ENCODE data around the gene CACNA1D.

The CACNA1D gene

DNA sequence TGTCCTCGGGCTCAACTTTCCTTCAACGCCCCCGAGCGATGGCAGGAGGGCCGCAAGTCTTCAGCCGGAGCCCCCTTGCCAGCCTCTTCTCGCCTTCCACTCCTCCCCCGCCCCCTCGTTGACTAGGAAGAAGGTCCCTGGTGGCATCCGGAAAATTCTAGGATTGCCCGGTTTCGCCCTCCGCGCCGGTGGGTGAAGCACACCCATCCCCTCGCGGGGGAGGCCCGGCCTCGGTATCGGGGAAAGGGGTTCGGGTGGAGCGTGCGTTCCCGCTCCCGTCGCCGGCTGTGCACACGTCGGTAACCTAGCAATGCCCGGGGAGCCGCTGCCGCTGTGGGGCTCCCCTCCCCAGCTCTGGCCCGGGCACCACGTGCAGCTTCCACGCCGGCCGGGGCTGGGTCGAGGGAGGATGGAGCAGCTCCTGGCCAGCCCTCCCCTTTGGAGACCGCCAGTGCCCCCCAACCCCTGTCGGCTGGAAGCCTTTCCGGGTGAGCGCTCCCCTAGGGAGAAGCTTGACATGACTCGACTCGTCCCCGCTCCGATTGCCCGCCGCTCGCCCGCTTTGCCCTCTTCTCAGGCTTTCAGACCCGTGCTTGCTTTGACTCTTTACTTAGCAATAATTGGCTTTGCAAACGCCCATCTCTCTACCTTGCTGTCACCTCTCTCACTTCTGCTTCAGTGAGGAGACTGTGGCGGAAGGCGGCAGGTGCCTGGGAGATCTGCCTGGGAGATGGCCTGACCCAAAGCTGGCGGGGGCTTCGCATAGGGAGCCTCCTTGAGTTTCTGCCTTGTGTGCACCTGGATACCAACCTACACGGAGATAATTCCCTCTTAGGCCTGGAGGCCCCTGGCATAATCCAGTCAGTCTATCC, 1.3 kb downstream of the CACNA1D start:
- no peak for DNase-seq

GRCh38 chr3:53496392-53496670, 1.9 kb downstream of the CACNA1D start:
- no peak for DNase-seq

DNA sequence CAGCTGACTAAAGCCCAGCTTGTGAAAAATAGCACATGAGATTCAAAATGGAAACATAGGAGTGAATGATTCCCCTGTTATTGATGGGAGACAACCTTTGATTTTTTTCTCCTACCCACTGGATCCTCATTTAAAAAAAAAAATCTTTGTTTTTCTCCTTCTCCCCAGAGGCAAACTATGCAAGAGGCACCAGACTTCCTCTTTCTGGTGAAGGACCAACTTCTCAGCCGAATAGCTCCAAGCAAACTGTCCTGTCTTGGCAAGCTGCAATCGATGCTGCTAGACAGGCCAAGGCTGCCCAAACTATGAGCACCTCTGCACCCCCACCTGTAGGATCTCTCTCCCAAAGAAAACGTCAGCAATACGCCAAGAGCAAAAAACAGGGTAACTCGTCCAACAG, 2.6 kb downstream of the CACNA1D start:
- DNase-seq: no peak

DNA sequence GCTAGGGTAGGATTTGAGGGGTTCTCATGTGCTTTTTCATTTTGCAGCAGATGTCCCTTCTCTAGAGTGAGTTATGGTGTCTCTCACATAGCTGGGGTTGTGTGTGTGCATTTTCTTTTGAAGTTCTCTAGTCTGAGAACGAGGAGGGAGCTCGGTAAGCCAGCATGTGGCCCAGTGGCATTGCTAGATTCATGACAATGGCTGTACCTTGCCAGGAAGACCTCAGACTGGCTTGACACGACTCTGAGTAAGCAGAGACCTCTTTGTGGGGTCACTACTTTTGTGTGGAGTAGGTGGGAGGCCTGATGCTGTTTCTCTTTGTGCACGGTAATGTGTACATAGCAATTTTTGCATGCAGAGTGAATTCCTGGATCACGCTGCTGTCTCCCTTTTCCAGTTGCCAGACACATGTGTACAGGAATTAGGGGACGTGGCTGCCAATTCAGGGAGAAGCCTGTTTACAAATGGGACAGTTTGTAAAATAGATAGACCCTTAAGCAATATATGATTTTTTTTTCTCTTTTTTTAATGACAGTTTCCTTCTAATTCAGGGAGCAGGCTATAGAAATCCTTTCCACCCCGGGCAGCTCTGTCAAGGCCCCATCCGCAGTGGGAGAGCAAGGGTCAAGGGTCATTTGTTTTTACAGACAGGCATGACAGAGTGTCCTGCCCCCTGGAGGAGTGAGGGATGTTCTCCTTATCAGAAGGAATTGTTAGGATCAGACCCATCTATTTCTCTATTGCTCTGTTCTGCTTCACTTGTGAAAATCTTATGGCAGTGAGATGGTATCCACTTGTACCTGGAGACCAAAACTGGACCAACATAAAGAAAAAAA, 4.6 kb downstream of the CACNA1D start:
- no peak for DNase-seq

DNA sequence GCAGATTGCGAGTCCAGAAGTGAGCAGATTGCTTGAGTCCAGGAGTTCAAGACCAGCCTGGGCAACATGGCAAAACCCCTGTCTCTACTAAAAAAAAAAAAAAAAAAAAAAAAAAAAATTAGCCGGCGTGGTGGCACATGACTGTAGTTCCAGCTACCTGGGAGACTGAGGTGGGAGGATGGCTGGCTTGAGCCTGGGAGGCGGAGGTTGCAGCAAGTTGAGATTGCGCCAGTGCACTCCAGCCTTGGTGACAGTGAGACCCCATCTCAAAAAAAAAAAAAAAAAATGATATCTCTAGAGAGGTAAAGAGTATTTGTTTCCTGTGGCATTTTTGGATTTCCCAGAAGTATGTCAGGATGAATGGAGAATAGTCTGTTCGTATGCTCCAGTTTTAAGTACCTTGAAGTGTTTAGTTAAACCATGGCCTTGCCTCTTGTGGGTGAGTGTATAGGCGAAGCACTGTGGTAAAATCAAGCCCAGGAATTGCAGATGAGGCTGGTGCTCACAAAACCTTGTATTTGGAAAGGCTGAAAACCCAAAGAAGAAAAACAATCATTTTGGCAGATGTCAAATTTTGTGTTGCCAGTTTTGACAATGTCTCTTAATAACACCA, 5.9 kb downstream of the CACNA1D start:
- no peak for DNase-seq

- no peak for DNase-seq
Observed at GRCh38 chr3:53501178-53501577, 6.8 kb downstream of the CACNA1D start.

- no peak for DNase-seq
Observed at GRCh38 chr3:53502737-53503136, 8.3 kb downstream of the CACNA1D start.

DNA sequence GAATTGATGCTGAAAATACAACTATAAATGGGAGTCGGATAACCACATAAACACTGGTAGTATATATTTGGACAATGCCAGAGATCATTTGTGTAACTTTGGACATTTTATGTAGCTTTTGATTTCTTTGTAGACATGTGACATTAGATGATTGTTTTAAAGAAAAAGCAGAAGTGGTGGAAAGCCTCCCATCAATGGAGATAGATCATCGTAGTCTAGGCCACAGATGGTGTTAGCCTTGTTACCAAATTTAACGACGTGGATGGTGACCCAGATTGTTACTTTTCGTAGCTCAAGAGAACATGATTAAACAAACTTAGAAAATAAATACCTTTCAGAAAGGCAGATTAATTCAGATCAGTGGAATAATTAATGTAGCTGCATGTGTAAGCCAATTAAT, 8.8 kb downstream of the CACNA1D start:
- DNase-seq: peak; percentile 9

- no peak for DNase-seq
Observed at GRCh38 chr3:53506110-53506762, 11.8 kb downstream of the CACNA1D start.

- no peak for DNase-seq
Observed at GRCh38 chr3:53506763-53507145, 12.3 kb downstream of the CACNA1D start.

DNA sequence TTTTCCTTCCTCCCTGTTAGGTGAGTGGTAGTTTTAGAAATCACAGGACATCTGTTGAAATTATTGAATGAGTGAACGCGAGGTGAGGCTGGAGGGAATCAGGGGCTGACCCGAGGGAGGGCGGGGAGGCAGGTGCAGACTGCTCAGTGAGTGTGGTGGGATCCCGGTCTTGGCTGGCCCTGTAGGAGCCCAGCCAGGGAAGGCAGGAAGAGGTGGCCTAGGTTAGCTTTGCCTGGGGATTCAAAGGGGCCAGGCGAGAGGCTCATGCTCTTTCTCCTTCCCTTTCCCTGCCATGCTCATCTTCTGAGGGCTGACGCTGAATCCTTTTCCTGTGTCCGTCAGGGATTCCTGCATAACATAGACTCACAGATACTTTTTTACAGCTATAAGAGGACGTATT, 15.1 kb downstream of the CACNA1D start:
- no peak for DNase-seq

DNA sequence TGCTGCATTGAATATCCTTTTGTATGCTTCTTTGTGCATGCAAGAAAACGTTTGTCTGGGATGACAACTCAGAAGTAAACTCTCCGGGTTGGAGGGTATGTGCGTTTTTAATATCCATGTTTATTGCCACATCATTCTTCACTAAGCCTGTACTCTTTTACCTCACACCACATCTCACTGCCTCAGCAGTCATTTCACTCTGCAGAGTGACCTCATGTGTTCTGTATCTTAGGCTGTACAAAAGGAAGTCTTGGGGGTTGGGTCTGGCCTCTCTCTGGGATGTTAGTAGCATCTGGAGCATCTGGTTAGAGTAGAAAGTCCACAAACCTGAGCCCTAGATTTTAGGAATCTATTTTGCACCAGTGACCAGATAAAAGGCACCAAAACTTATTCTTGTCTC, 16.1 kb downstream of the CACNA1D start:
- no peak for DNase-seq

GRCh38 chr3:53511246-53511645, 16.8 kb downstream of the CACNA1D start:
- DNase-seq: no peak

DNA sequence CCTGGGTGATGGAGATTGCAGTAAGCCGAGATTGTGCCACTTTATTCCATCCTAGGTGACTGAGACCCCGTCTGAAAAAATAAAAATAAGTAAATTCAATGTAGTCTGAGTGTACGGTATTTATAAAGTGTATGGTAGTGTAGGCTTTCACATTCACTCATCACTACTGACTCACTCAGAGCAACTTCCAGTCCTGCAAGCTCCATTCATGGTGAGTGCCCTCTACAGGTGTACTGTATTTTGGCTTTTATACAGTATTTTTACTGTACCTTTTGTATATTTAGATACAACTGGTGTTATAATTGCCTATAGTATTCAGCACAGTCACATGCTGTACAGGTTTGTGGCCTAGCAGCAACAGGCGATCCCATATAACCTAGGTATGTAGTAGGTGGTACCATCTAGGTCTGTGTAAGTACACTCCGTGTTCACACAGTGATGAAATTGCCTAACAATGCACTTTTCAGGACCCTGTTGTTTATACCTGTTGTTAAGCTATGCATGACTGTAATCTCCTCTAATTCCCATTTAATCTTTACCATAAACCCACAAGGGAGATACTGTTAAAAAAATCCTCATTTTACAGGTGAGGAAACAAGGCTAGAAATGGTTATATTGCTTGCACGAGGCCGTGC, 19.3 kb downstream of the CACNA1D start:
- no peak for DNase-seq

GRCh38 chr3:53516339-53516738, 21.9 kb downstream of the CACNA1D start:
- DNase-seq: no peak

GRCh38 chr3:53518495-53518981, 24.1 kb downstream of the CACNA1D start:
- DNase-seq: peak; percentile 59

- peak; percentile 57 for DNase-seq
Observed at GRCh38 chr3:53519065-53519709, 24.8 kb downstream of the CACNA1D start.

DNA sequence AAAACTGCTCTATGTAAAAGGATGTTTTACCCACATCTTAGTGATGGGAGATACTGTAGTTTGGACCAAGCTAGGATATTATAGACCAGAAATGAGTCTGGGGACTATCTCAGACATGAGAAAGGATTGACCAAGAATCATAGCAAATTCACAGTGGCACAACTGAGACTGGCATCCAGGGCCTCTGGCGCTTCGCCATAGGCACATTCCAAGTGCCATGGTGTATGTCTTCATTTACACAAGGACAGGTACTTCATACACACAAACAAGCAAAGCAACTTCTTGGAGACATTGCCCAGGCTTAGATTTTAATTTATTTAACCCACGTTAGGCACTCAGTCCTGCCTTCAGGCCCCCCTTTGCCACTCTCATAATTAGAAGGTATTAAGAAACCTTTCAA, 28.9 kb downstream of the CACNA1D start:
- DNase-seq: no peak

DNA sequence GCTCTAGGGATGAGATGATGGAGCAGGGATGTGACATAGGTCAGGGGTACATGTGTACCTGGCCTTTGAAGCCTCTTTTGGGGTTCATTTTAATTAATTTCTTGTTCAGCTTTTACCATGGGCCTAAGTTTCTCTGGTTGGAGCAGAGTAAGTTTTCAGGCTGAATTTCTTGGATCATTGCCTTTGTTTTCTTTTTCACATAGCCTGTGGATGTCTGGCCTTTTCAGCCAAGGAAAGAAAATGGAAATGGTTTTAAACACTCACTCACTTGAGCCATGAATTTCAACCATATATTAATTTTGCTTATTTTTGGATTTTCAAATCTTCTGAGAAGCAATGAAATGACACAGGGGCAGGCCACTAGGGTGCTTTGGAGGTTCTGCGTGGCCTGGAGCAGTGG, 30.2 kb downstream of the CACNA1D start:
- no peak for DNase-seq

DNA sequence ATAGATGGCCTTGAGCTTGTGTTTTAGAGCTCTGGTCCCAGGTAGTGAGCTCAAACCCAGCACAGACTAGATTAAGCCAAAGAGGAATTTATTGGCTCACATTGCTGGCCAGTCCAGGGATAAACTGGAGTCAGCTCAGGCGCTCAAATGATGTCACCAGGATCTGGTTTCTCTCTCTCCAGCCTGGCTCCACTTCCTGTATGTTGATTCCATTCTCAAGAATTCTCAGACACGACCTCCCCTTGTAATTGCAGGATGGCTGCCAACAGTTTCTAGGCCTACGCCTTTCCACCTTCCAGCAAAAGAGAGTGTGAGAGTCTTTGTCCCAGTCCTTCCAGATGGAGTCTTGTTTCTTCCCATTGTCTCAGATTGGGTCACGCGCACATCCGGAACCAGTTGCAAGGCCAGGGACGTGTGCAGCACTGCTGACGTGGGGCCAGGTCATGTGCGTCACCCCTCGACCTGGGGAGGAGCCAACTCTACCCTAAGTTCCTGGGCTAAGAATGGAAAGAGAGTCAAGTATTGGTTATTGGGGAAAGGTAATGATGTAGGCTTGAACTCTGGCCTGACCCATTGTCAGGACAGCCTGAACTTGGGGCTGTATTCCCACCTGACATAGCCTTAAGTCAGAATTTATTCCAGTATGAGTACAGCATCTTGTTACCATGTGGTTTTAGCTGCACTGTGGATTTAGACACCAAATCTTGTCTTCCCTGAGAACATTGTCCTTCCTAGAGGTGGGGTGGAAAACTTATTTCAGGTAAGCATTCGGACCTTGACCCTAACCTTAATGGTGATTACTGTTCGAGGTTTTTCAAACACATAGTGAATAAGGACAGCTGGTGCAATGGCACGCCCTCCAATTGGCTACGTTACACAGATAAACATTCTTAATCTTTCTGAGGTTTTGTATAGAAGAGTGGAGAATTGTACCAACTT, 31.6 kb downstream of the CACNA1D start:
- no peak for DNase-seq

GRCh38 chr3:53526704-53527055, 32.3 kb downstream of the CACNA1D start:
- DNase-seq: no peak
